Activated naive CD8-positive, alpha-beta T cell treated with anti-CD3 and anti-CD28 coated beads, Interleukin-2, amount 50 U/mL, for 16 hours (primary cell): Measurements from ENCODE around the gene ABCA1.

ENCODE experiments used
- DNase-seq: peaks from one replicate; pipeline ENCODE4 v3.0.0-alpha.2; 2020; ENCODE audit warnings: low read depth, low spot score

Gene ABCA1

GRCh38 chr9:104844710-104845109 is 83.2 kb downstream of the ABCA1 start:
- DNase-seq: no peak

- DNase-seq: no peak
These were observed 84.2 kb downstream of the ABCA1 start for GRCh38 chr9:104843644-104844240.

- DNase-seq: no peak
These were observed 85.3 kb downstream of the ABCA1 start for GRCh38 chr9:104842698-104843097.

- no peak for DNase-seq
These were observed 86.3 kb downstream of the ABCA1 start for GRCh38 chr9:104841601-104842141.

GRCh38 chr9:104838958-104839357 is 89.0 kb downstream of the ABCA1 start:
- no peak for DNase-seq

GRCh38 chr9:104836767-104837166 is 91.2 kb downstream of the ABCA1 start:
- DNase-seq: no peak

- DNase-seq: no peak
These were observed 91.7 kb downstream of the ABCA1 start for GRCh38 chr9:104836235-104836634.

- no peak for DNase-seq
These were observed 92.8 kb downstream of the ABCA1 start for GRCh38 chr9:104835161-104835560.

- no peak for DNase-seq
These were observed 94.3 kb downstream of the ABCA1 start for GRCh38 chr9:104833696-104834095.

- DNase-seq: no peak
These were observed 96.3 kb downstream of the ABCA1 start for GRCh38 chr9:104831681-104832080.

- no peak for DNase-seq
These were observed 101.0 kb downstream of the ABCA1 start for GRCh38 chr9:104826911-104827310.

- DNase-seq: no peak
These were observed 101.7 kb downstream of the ABCA1 start for GRCh38 chr9:104826079-104826775.

GRCh38 chr9:104820336-104820735 is 107.6 kb downstream of the ABCA1 start:
- no peak for DNase-seq

GRCh38 chr9:104819033-104819432 is 108.9 kb downstream of the ABCA1 start:
- DNase-seq: no peak

GRCh38 chr9:104817437-104817836 is 110.5 kb downstream of the ABCA1 start:
- DNase-seq: no peak

- no peak for DNase-seq
These were observed 111.9 kb downstream of the ABCA1 start for GRCh38 chr9:104815851-104816565.

- no peak for DNase-seq
These were observed 117.3 kb downstream of the ABCA1 start for GRCh38 chr9:104810421-104811339.

- no peak for DNase-seq
These were observed 119.8 kb downstream of the ABCA1 start for GRCh38 chr9:104808035-104808614.

- DNase-seq: no peak
These were observed 122.5 kb downstream of the ABCA1 start for GRCh38 chr9:104805441-104805840.

GRCh38 chr9:104802906-104803305 is 125.0 kb downstream of the ABCA1 start:
- DNase-seq: no peak

GRCh38 chr9:104802110-104802509 is 125.8 kb downstream of the ABCA1 start:
- no peak for DNase-seq
